GM18517 (cell line): ENCODE measurements around the gene HMGN3.

Experiments
- ATAC-seq: cut with Tn5 transposase; IDR thresholded peaks from one replicate; pipeline ENCODE4 v1.9.1; 2021; ENCODE audit warnings: mild to moderate bottlenecking, moderate library complexity; ENCODE audit not compliant: unreplicated experiment

The HMGN3 gene

DNA sequence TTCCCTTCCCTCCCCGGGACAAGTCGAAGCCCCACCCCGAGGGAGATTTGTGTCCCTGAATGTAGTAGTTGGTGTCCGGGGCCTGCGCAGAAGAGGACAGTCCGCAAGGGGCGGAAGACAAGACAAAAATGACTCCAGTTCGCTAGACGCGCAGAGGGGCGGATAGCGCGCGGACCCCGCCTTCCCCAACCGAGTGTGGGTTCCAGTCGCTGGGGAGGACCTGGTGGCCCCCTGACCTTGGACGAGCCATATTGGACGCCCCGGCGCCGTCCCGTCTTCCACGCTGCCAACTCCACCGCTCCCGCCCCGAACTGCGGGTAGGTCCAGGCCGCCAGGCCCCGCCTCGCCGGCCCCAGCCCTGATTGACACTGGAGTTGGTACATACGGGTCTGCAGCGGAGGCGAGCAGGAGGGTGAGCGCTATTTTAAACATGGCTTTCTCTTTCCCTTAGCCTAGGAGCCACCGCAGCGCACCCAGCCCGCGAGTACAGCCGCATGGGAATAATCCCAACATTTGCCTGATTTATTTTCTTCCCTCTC, 802 bp downstream of the HMGN3 start:
- ATAC-seq, result peak; percentile 63

DNA sequence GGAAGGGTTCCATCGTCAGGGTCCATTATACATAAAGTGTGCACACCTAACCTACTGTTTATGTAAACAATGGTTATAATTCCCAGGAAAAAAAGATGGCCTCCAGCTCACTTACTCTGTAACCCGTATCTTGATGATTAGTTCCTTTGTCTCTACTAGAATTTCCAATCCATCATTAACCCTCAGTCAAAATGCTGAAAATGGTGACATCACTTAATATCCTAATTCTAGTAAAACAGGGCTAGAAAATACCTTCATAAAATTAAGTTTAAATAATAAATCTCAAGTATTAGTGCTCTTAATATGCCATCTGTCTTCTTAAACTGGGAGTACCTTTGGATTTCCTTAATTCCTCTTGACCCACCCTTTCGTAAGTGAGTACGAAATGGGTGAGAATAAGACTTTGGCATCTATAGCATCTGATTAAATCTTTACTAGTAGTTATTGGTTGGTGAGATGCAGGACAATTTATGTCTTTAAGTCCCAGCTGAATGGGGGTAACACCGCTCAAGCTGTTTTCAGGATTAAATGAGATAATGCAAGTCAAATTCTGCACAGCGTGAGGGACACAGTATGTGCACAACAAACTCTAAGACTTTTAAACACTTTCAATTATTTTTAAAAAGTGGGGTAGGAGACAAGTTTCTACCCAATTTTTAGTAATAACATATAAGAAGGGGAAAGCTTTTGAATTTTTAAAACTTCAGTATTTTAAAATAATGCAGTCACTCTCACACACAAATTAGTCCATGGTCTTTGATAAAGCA, 1.6 kb downstream of the HMGN3 start:
- ATAC-seq, result no peak

- ATAC-seq, result no peak
Measured at GRCh38 chr6:79231666-79232065, 2.8 kb downstream of the HMGN3 start.

GRCh38 chr6:79231101-79231500, 3.4 kb downstream of the HMGN3 start:
- no peak for ATAC-seq

DNA sequence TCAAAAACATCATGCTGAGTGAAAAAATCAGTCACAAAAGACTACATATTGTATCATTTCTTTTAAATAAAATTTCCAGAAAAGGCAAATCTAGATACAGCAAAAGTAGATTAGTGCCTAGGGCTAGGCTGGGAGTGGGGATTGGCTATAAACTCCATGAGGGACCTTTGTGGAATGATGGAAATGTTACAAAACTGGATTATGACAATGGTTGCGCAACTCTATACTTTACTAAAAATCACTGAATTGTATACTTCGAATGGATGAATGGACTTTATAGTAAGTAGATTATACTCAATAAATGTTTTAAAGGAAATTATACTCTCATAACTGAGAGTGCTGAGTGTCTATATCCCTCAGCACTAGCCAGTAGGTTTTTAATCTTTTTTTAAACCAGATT, 4.3 kb downstream of the HMGN3 start:
- no peak for ATAC-seq

DNA sequence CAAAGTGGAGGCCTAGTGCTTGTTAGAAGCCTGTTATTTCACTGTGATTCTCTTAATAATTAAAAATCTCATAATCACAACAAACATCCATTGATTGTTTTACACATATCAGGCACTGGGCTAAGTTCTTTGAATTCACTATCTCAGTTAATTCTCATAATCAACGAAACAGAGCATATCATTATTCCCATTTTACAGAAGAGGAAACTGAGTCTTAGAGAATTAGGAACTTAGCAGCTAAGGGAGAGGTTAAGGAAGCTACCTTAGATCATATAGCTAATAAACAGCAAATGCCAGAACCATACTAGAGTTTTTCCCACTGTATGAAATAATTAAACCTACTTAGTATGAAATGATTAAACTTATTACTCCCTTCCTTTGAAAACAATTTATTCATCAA, 7.0 kb downstream of the HMGN3 start:
- no peak for ATAC-seq

GRCh38 chr6:79226660-79227059, 7.8 kb downstream of the HMGN3 start:
- no peak for ATAC-seq

DNA sequence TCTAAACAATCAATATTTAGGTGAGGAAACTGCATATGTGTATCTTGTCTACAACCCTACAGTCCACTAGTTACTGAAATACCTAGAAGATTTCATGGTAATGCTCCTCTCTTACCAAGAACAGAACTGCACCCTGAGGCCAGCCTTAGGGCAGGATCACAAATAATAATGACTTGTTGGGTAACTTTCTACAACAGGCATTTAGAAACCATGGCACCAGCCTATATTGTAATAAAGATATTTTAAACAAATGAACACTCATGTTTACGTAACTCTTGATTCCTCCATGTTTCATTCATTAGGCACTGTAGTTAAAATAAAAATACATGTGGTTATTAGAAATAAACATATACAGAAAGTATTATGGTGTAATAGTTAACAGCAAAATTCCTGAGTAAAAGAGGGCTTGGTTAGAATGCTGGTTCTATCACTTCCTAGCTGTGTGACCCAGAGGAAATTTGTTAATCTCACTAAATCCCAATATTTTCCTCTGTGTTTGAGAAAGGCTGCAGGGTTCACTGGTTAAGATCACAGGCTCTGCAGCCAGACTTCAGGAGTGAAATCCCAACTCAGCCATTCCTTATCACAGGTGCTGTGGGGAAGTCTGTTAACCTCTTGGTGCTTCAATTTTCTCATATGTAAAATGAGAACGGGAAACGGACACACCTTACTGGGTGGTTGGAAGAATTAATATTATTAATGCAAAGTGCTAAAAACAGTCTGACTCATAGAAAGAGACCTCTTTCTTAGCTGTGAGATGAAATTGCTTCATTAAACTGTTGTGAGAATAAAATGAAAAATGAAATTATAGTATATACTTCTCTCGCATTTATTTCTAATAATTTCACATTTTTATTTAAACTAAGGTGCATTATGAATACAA, 8.5 kb downstream of the HMGN3 start:
- ATAC-seq, result no peak

DNA sequence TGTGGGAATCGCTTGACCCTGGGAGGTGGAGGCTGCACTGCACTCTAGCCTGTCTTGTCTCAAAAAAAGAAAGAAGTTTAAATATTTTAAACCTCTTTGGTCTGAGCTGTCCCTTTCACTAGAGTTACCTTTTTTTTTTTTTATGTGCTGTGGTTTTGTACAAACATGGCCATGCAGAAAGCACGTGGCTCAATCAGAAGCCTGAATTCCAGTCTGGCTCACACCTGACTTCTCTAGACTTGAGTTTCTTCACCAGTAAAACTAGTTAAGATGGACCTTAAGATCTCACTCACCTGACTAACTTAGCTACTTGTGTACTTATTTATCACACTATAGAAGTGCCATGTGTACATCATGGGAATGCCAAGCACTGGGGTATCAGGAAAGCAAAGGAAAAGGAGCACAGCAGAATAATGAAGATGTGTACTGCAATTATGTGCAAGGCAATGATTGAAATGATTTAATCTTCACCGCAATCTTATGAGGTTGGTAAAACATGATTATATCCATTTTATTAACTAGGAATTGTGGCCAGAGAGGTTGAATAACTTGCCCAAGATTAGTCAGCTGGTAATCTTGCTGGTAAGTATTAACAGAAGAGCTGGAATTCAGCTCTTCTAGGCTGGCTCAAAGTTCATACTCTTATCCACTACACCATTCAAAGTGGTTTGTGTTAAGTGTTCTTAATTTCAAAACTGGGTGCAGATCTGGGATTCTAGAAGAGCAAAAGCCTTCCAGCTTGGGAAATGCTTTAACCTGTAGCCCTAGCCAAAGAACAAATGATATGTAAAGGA, 10.7 kb downstream of the HMGN3 start:
- ATAC-seq, result no peak

DNA sequence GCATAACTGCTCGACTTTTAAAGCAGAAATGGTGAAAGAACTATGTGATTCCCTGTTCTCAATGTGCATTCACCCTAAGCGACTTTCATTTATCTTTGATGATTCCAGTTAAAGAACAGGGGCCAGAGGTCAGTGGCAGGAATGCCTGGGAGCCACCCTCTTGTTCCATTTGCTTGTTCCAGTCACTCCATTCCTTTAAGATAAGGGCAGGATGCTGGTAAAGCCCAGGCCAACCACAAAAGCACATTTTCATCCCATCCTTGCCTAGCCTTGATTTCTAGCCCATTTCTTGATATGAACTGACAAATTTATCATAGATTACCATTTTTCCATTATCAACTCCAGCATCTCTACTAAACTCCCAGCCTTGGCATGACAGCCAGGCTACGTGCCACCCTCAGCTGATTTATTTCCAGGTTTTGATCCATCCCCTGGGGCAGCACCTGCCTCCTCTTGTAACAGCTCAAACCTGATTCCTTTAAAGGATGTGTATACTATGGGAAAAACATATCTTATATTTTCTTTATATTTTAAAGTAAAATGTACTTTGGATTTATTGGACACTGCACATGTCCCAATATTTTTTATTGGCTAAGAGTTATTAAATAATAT, 19.2 kb downstream of the HMGN3 start:
- ATAC-seq, result no peak

- ATAC-seq, result no peak
Measured at GRCh38 chr6:79212859-79213258, 21.6 kb downstream of the HMGN3 start.

DNA sequence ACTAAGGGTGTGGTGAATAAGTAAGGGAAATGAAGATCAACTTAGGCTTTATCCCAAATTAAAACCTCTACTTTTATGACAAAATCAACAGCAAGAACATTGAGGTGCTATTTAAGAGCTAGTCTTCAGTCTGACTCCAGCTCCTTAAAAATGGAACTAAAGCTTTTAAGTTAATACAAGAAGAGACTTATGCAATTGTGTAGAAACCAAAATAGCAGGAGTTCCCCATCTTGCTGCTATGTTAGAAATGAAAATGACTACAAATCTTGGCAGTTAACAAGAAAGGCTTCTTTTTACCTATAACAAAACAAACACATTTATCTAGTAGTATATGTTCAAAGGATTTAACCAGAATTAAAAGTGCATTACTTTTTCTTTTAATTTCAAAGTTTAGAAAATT, 25.7 kb downstream of the HMGN3 start:
- no peak for ATAC-seq

DNA sequence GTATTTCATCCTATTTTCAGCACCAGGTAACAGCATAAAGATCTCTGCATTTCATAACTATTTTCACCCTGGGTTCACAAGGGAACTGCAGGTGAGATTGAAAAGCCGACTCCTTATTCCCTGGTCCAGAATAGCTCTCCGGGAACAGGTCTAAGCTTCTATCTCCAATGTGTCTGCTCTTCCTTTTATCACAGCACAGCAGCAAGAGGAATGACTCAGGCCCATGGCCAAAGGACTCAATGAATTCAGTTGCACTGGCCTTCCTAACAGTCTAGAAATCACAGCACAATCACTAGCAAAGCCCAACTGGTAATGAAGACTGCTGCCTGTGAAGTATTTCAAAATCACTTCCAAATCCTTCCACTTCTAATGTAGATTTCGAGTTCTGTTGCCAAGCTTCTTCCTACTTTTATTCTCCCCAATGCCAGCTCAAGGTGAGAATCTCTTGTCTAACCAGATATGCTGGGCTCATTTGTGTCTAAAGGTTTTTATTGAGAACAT, 30.7 kb downstream of the HMGN3 start:
- ATAC-seq, result no peak

DNA sequence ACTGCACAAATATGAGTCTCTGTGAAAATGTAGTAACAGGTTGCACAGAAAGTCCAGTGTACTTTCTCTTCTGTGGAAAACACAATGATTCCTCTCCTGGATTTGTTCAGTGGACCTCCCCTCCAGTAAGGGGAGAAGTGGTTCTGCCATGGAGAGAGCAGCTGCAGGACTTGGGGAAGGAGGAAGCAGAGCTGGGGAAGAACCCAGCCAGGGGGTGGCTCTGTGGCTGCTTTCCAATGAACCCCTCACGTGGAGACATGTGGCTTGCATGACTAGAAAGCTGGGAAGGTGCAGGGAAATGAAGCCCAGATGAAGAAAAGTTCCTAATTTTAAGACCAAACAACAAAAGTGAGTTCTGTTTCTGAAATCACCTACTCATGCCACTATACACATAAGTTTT, 31.9 kb downstream of the HMGN3 start:
- no peak for ATAC-seq

DNA sequence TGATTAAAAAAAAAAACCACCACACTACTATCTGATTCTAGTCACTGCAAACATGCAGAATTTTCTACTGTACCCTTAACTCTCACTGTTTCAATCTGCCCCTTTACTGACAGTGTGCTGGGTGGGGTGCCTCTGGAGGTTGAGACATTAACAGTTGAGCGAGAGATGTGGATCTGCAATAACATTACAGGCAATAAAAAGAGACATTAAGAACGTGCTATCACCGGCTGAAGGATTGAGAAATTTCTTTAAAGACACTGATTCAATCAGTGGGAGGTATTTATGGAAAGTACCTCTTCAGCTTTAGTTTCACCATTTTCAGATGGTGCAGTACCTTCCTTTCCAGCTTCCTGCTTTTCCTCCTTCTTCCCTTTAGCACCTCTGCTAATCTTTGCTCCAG, 32.5 kb downstream of the HMGN3 start:
- no peak for ATAC-seq

GRCh38 chr6:79201143-79201542, 33.3 kb downstream of the HMGN3 start:
- ATAC-seq, result no peak

- ATAC-seq, result no peak
Measured at GRCh38 chr6:79196912-79197311, 37.6 kb downstream of the HMGN3 start.

GRCh38 chr6:79193971-79194370, 40.5 kb downstream of the HMGN3 start:
- ATAC-seq, result no peak

GRCh38 chr6:79189760-79190350, 44.6 kb downstream of the HMGN3 start:
- no peak for ATAC-seq

DNA sequence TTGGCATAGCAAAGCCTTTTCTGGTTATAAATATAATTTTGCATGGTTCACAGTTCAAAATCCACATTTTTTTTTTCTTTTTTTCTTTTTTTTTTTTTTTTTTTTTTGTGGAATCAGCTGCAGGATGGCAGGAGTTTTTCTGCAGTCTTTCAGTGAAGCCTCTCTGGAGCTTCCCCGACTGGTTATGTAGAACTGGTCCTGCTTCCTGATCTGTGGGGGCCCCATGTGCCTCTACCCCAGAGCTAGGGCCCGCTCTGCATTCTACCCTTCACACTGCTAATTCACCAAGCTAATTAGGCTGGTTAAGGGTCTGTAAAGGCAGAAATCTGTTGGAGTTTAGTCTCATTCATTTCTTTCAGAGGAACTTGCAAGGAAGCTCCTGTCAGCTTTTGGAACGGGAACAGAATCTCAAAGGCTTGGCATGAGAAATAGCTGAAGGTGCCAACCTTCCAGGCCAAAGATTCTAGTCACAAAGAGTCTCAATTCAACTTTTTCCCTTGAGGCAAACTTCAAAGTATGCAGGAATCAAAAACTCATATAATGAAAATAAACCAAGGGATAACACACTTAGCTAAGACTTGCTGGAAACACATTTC, 45.5 kb downstream of the HMGN3 start:
- no peak for ATAC-seq
